ENCODE measurements around the gene SPOCK1. TPM values are rescaled to one million over a fixed set of nuclear protein-coding genes. Genes with fewer than 3 reads are reported as not detected.

SPOCK1 gene
- total and polyA plus RNA-seq, 9 of the 15 experiments (the other 6 are each of a cell fraction or from before 2014, with no cell fraction given): 0.01 to 0.35 (median 0.04) TPM; not detected in 6

DNA sequence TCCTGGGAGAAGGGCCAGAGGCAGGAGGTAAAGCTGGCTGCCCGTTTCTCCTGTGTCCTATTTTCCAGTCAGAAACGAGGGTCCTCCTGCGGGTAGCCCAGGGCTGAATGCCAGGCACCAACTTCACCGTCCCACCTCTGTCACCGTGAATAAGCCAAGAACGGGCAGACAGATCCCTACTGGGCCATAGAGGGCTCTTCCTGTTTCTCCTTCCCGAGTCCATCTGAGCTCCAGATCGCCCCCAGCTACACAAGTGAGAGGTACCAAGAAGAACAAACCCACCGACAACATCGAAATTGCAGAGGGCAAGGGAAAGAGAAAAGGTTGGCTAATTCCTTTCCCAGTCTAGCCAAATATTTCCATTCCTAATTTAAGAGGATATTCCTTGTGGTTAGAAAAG, 93.7 kb downstream of the SPOCK1 start:
- Histone ChIP-seq H3K27me3 (ENCODE audit: control insufficient read depth in 2 of 2, insufficient read depth in 2 of 2, low read length in 2 of 2) (peaks cover 0 to 6% of the 10 kb centered on the region in 2 experiments; a peak in 1 of 5 replicates), H3K4me3 (no peak overlapping the region), H3K36me3 (ENCODE audit: control insufficient read depth, insufficient read depth, low read length) (no peaks in the 10 kb centered on the region), H3K79me2 (ENCODE audit: control insufficient read depth, insufficient read depth, low read length) (no peaks in the 10 kb centered on the region), H3K9me1 (ENCODE audit: control insufficient read depth, insufficient read depth, low read length) (no peaks in the 10 kb centered on the region), H3K27ac (ENCODE audit: extremely low read depth, low read depth, low read length) (no peak overlapping the region), H3K4me1 (replicated peaks in 1 of 2; ENCODE audit: control insufficient read depth in 2 of 2, insufficient read depth in 2 of 2, low read length in 2 of 2) (no peaks in the 10 kb centered on the region), H4K20me1 (replicated peaks; ENCODE audit: control insufficient read depth, insufficient read depth, low read length) (no peaks in the 10 kb centered on the region), H2AFZ (ENCODE audit: low read depth, low read length) (no peak overlapping the region), H3K9me3 (replicated peaks; ENCODE audit: control insufficient read depth, insufficient read depth, low read depth, low read length) (no peaks in the 10 kb centered on the region), H3K9ac (ENCODE audit: insufficient read depth in 1 of 2, low read depth in 2 of 2, low read length in 2 of 2) (no peak overlapping the region), H3K4me2 (ENCODE audit: insufficient read depth, low read length) (no peak overlapping the region)
- 0% methylated on average over 10 of the region's 10 CpGs for WGBS (ENCODE audit: insufficient coverage, low coverage, missing lambda C conversion rate)
- DNase-seq (ENCODE audit: extremely low read depth in 1 of 4, low spot score in 3 of 4): no peak
- no peak for ATAC-seq
- in situ Hi-C loops (cut with MboI): no loop called here
- ChIA-PET POLR2A (interaction anchor here (0.6 to 1.1 kb wide), 2 partner anchors 9 to 1504 kb away, joined by 3 read pairs; no protein-coding TSS in a partner anchor), CTCF (ENCODE audit: low intra/inter-chr PET ratio) (no interaction called here)
- intact Hi-C loops (cut with micrococcal nuclease): no loop called here
- TF ChIP-seq ZNF232 (CRISPR knock-in tag; IDR thresholded peaks at IDR 0.05): no peak
- TF ChIP-seq FOXK1 (CRISPR knock-in tag; IDR thresholded peaks at IDR 0.05; ENCODE audit: borderline replicate concordance): no peak
- no peak for TF ChIP-seq HMG20B (CRISPR knock-in tag; IDR thresholded peaks at IDR 0.05)
- TF ChIP-seq, protein P1, sequence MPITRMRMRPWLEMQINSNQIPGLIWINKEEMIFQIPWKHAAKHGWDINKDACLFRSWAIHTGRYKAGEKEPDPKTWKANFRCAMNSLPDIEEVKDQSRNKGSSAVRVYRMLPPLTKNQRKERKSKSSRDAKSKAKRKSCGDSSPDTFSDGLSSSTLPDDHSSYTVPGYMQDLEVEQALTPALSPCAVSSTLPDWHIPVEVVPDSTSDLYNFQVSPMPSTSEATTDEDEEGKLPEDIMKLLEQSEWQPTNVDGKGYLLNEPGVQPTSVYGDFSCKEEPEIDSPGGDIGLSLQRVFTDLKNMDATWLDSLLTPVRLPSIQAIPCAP (CRISPR knock-in tag; IDR thresholded peaks at IDR 0.05; ENCODE audit: borderline replicate concordance): no peak
- TF ChIP-seq BRD9 (IDR thresholded peaks at IDR 0.05; ENCODE audit: low read depth, partially characterized antibody): no peak
- TF ChIP-seq, protein P2, sequence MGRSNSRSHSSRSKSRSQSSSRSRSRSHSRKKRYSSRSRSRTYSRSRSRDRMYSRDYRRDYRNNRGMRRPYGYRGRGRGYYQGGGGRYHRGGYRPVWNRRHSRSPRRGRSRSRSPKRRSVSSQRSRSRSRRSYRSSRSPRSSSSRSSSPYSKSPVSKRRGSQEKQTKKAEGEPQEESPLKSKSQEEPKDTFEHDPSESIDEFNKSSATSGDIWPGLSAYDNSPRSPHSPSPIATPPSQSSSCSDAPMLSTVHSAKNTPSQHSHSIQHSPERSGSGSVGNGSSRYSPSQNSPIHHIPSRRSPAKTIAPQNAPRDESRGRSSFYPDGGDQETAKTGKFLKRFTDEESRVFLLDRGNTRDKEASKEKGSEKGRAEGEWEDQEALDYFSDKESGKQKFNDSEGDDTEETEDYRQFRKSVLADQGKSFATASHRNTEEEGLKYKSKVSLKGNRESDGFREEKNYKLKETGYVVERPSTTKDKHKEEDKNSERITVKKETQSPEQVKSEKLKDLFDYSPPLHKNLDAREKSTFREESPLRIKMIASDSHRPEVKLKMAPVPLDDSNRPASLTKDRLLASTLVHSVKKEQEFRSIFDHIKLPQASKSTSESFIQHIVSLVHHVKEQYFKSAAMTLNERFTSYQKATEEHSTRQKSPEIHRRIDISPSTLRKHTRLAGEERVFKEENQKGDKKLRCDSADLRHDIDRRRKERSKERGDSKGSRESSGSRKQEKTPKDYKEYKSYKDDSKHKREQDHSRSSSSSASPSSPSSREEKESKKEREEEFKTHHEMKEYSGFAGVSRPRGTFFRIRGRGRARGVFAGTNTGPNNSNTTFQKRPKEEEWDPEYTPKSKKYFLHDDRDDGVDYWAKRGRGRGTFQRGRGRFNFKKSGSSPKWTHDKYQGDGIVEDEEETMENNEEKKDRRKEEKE (IDR thresholded peaks at IDR 0.05; ENCODE audit: borderline replicate concordance in 1 of 2, control insufficient read depth in 1 of 2, low read depth in 2 of 2, low read length in 1 of 2): no peak
- TF ChIP-seq HIVEP1 (CRISPR knock-in tag; IDR thresholded peaks at IDR 0.05): no peak
- no peak for TF ChIP-seq ZNF239 (CRISPR knock-in tag; IDR thresholded peaks at IDR 0.05)
- no peak for TF ChIP-seq ZNF124 (CRISPR knock-in tag; IDR thresholded peaks at IDR 0.05)
- TF ChIP-seq SMAD4 (CRISPR knock-in tag; conservative IDR thresholded peaks at IDR 0.05): no peak
- TF ChIP-seq SNRNP70 (optimal IDR thresholded peaks at IDR 0.05; ENCODE audit: low read depth, low read length): no peak
- no peak for TF ChIP-seq C11orf30 (IDR thresholded peaks at IDR 0.05; ENCODE audit: low read depth)
- no peak for TF ChIP-seq ZNF583 (CRISPR knock-in tag; IDR thresholded peaks at IDR 0.05)
- TF ChIP-seq ZNF764 (CRISPR knock-in tag; IDR thresholded peaks at IDR 0.05; ENCODE audit: low read depth): no peak
- TF ChIP-seq ZBTB7A (IDR thresholded peaks at IDR 0.05; ENCODE audit: borderline replicate concordance, control insufficient read depth, low read depth, low read length): no peak
- FAIRE-seq: no peak
- no TSS peak for BruUV-seq (replicated peaks)
